SK-N-SH (cell line): ENCODE data around the gene CDPF1. TPM values are rescaled to one million over a fixed set of nuclear protein-coding genes. Genes with fewer than 3 reads are reported as not detected.

Experiments
- CTCF ChIA-PET: fragments of 300-600, 350-600 bp; formaldehyde crosslinking; extraction: SDS; loops from one replicate; lab custom pipeline; 2021; lab: Yijun Ruan, JAX
- POLR2A ChIA-PET: fragments of 350-600 bp; sonication (Branson Sonifier 250); formaldehyde crosslinking; extraction: SDS; loops from one replicate; lab custom pipeline; 2020; ENCODE audit warnings: antibody characterized with exemption, inconsistent platforms; lab: Yijun Ruan, JAX
- DNase-seq: peaks from one replicate; pipeline ENCODE4 v3.0.0; 2012
- H2AFZ ChIP-seq: fragments of 200-600 bp; sonication (generic); 2 replicates; pipeline ENCODE4 v1.8.1; 2016; ENCODE audit warnings: antibody characterized with exemption, mild to moderate bottlenecking, low read depth
- H3F3A ChIP-seq: fragments of 200-600 bp; sonication (generic); replicated peaks from 2 replicates; pipeline ENCODE3; 2016; ENCODE audit warnings: antibody characterized with exemption, mild to moderate bottlenecking; ENCODE audit not compliant: insufficient read depth
- H3K27ac ChIP-seq, 2 experiments: fragments of 200-500 bp in 1 of 2; fragments of 200-600 bp in 1 of 2; sonication (Bioruptor generic) in 1 of 2; sonication (generic), shearing (Covaris generic) in 1 of 2; 2 replicates each; pipeline versions ENCODE4 v1.5.1 to v1.6.1; 2014 to 2016; ENCODE audit warnings: low read depth in 2 of 2, inconsistent platforms in 1 of 2, low read length in 1 of 2, mild to moderate bottlenecking in 1 of 2, mixed read lengths in 1 of 2
- H3K27me3 ChIP-seq: fragments of 200-600 bp; sonication (generic), shearing (Covaris generic); 2 replicates; pipeline ENCODE4 v1.6.1; 2016; ENCODE audit warnings: mixed run types; ENCODE audit not compliant: insufficient read depth
- H3K36me3 ChIP-seq, 2 experiments: fragments of 200-500 bp in 1 of 2; fragments of 200-600 bp in 1 of 2; sonication (Bioruptor generic) in 1 of 2; sonication (generic) in 1 of 2; replicated peaks in 1 of 2; 2 replicates each; pipeline versions ENCODE3 to v1.5.1; 2014 to 2016; ENCODE audit warnings: low read length in 1 of 2, mild to moderate bottlenecking in 1 of 2; ENCODE audit not compliant: insufficient read depth in 2 of 2, control insufficient read depth in 1 of 2
- H3K4me1 ChIP-seq, 2 experiments: fragments of 200-500 bp in 1 of 2; fragments of 200-600 bp in 1 of 2; sonication (Bioruptor generic) in 1 of 2; sonication (generic), shearing (Covaris generic) in 1 of 2; 2 replicates each; pipeline versions ENCODE4 v1.5.1 to v1.6.1; 2014 to 2016; ENCODE audit warnings: low read depth in 1 of 2, low read length in 1 of 2, mixed run types in 1 of 2; ENCODE audit not compliant: insufficient read depth in 2 of 2, control insufficient read depth in 1 of 2
- H3K4me2 ChIP-seq: fragments of 200-600 bp; sonication (generic), shearing (Covaris generic); 2 replicates; pipeline ENCODE4 v1.6.1; 2017; ENCODE audit warnings: mixed run types
- H3K4me3 ChIP-seq, 2 experiments: fragments of 200-500 bp in 1 of 2; fragments of 200-600 bp in 1 of 2; sonication (Bioruptor generic) in 1 of 2; sonication (generic), shearing (Covaris generic) in 1 of 2; 2 replicates each; pipeline versions ENCODE4 v1.5.1 to v1.8.1; 2014 to 2016; ENCODE audit warnings: low read depth in 2 of 2, inconsistent platforms in 1 of 2, low read length in 1 of 2, mild to moderate bottlenecking in 1 of 2, mixed read lengths in 1 of 2, moderate library complexity in 1 of 2
- H3K79me2 ChIP-seq: fragments of 200-600 bp; sonication (generic); 2 replicates; pipeline ENCODE4 v1.8.1; 2017; ENCODE audit warnings: mild to moderate bottlenecking; ENCODE audit not compliant: insufficient read depth
- H3K9ac ChIP-seq: fragments of 200-600 bp; sonication (generic); 2 replicates; pipeline ENCODE4 v1.6.1; 2017; ENCODE audit warnings: mixed run types
- H3K9me2 ChIP-seq: fragments of 200-600 bp; sonication (generic); 2 replicates; pipeline ENCODE4 v1.6.1; 2017; ENCODE audit warnings: mixed run types
- H3K9me3 ChIP-seq: fragments of 200-600 bp; sonication (generic); 2 replicates; pipeline ENCODE4 v1.6.1; 2017; ENCODE audit warnings: mixed run types, mild to moderate bottlenecking, moderate library complexity
- H4K20me1 ChIP-seq: fragments of 200-600 bp; sonication (generic); 2 replicates; pipeline ENCODE4 v1.6.1; 2017; ENCODE audit warnings: mild to moderate bottlenecking, mixed run types; ENCODE audit not compliant: insufficient read depth
- ELF1 ChIP-seq: IDR thresholded peaks from 2 replicates; pipeline ENCODE4 v1.4.0; 2012
- EP300 ChIP-seq, 2 experiments: IDR thresholded peaks; 2 replicates each; pipeline versions ENCODE4 v1.4.0 to v1.6.1; 2012; ENCODE audit warnings: borderline replicate concordance in 1 of 2, low read depth in 1 of 2, low read length in 1 of 2
- EZH2phosphoT487 ChIP-seq: fragments of 200-600 bp; sonication (generic); IDR thresholded peaks from 2 replicates; pipeline ENCODE4 v1.6.1; 2017; ENCODE audit warnings: low read depth, mixed run types, mild to moderate bottlenecking, antibody characterized with exemption, moderate library complexity, borderline replicate concordance
- FOXM1 ChIP-seq: IDR thresholded peaks from 2 replicates; pipeline ENCODE4 v1.4.0; 2012; ENCODE audit warnings: low read depth, mild to moderate bottlenecking
- GABPA ChIP-seq: IDR thresholded peaks from 2 replicates; pipeline ENCODE4 v1.4.0; 2012; ENCODE audit warnings: low read depth, mild to moderate bottlenecking
- GATA2 ChIP-seq: sonication (generic); formaldehyde crosslinking; IDR thresholded peaks from 2 replicates; pipeline ENCODE4 v1.5.0; 2020; ENCODE audit warnings: mild to moderate bottlenecking, missing genetic modification reagents
- MEF2A ChIP-seq: IDR thresholded peaks from 2 replicates; pipeline ENCODE4 v1.4.0; 2012; ENCODE audit warnings: low read depth, borderline replicate concordance
- NFIC ChIP-seq: IDR thresholded peaks from 2 replicates; pipeline ENCODE4 v1.4.0; 2012; ENCODE audit warnings: borderline replicate concordance
- NRF1 ChIP-seq: IDR thresholded peaks from 2 replicates; pipeline ENCODE4 v1.6.1; 2012; ENCODE audit warnings: low read depth, mild to moderate bottlenecking, low read length
- RCOR1 ChIP-seq: fragments of 150-350 bp; IDR thresholded peaks from 2 replicates; pipeline ENCODE4 v1.6.1; 2017; ENCODE audit warnings: antibody characterized with exemption, low read length
- RFX5 ChIP-seq: IDR thresholded peaks from 2 replicates; pipeline ENCODE4 v1.6.1; 2012; ENCODE audit warnings: mild to moderate bottlenecking, improper control_type of control experiment, low read length
- RXRA ChIP-seq: IDR thresholded peaks from 2 replicates; pipeline ENCODE4 v1.4.0; 2012; ENCODE audit warnings: low read depth, mild to moderate bottlenecking, borderline replicate concordance
- TCF12 ChIP-seq: IDR thresholded peaks from 2 replicates; pipeline ENCODE4 v1.4.0; 2012
- TEAD4 ChIP-seq: IDR thresholded peaks from 2 replicates; pipeline ENCODE4 v1.4.0; 2012; ENCODE audit warnings: mild to moderate bottlenecking, borderline replicate concordance; ENCODE audit not compliant: insufficient read depth
- YY1 ChIP-seq: IDR thresholded peaks from 2 replicates; pipeline ENCODE4 v1.4.0; 2012; ENCODE audit warnings: low read depth, mild to moderate bottlenecking
- WGBS: methylation state at CpG from one replicate; pipeline ENCODE4 v1.1.6; 2017; ENCODE audit warnings: low lambda C conversion rate; 5-methylcytosine and 5-hydroxymethylcytosine counted together
- polyA plus RNA-seq, 3 experiments: library from polyadenylated mRNA; depleted of rRNA; stranded (reverse); fragments of >200 nt; gene quantifications; 2 replicates each; pipeline ENCODE4 v1.2.3, GENCODE V29; 2012
- TF ChIP-seq, protein P1 (sequence below): IDR thresholded peaks from 2 replicates; pipeline ENCODE4 v1.4.0; 2012; ENCODE audit warnings: low read depth
- TF ChIP-seq, protein P2 (sequence below): fragments of 200-600 bp; sonication (generic); IDR thresholded peaks from 2 replicates; pipeline ENCODE4 v1.6.1; 2017; ENCODE audit warnings: antibody characterized with exemption, mild to moderate bottlenecking, moderate library complexity
- TF ChIP-seq, protein P3 (sequence below): fragments of 150-350 bp; IDR thresholded peaks from 2 replicates; pipeline ENCODE4 v1.6.1; 2016; ENCODE audit warnings: mild to moderate bottlenecking, low read depth, low read length
- TF ChIP-seq, protein P4 (sequence below): IDR thresholded peaks from 2 replicates; pipeline ENCODE4 v1.4.0; 2012; ENCODE audit warnings: low read depth, borderline replicate concordance
- TF ChIP-seq, protein P5 (sequence below): fragments of 150-350 bp; IDR thresholded peaks from 2 replicates; pipeline ENCODE4 v1.6.1; 2017; ENCODE audit warnings: antibody characterized with exemption, low read length, low read depth, borderline replicate concordance

Gene CDPF1
- polyA plus RNA-seq, 1 of the 3 experiments (the other 2 are of a cell fraction), result 25.3 TPM

DNA sequence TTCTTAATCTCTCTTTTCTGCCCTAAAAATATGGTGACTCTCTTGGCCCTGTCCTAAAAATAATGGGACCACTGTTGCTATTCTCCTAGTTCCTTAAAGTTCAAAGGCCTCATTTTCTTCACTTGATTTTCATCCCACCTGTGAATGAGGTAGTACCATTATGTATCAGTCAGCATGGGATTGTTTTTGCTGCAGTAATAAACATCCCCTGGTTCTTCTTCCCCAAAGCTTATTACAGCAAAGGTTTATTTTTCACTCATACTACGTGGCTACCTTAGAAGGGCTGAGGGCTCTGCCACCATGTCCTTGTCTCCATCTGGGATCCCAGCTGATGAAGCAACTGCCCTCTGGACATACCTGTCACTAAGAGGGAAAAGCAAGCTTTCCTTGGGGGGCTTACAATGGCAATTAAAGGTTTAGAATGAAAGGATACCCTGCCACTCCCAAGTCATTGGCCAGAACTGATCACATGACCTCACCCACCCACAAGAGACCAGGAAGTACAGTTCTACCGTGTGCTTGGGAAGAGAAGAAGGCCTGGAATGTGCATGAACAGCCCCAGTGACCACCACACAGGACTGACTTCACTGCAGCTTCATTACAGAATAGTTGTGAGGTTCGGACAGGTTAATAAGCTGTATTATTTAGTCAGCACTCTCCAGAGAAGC lies 25.5 kb upstream of the CDPF1 start:
- 88% methylated on average over 3 of the region's 3 CpGs for WGBS
- Histone ChIP-seq H3K27ac (no peak overlapping the region), H3K4me2 (no peak overlapping the region), H3K9ac (no peak overlapping the region), H3K9me3 (no peaks in the 10 kb centered on the region), H3K36me3 (peaks cover 24 to 67% of the 10 kb centered on the region in 2 experiments), H3K9me2 (no peaks in the 10 kb centered on the region), H3K27me3 (no peaks in the 10 kb centered on the region), H4K20me1 (no peaks in the 10 kb centered on the region), H2AFZ (no peak overlapping the region), H3K4me1 (no peaks in the 10 kb centered on the region), H3K79me2 (0 out of 2 replicates have a peak, but pooled peaks cover 4% of the 10 kb centered on the region), H3F3A (peaks cover 3% of the 10 kb centered on the region), H3K4me3 (no peak overlapping the region)
- DNase-seq, result no peak
- CTCF ChIA-PET, result no interaction called here
- no peak for TF ChIP-seq NRF1
- no peak for TF ChIP-seq GABPA
- TF ChIP-seq RXRA, result no peak
- TF ChIP-seq, protein P1, sequence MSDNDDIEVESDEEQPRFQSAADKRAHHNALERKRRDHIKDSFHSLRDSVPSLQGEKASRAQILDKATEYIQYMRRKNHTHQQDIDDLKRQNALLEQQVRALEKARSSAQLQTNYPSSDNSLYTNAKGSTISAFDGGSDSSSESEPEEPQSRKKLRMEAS, result no peak
- no peak for TF ChIP-seq RCOR1
- TF ChIP-seq FOXM1, result no peak
- TF ChIP-seq YY1, result no peak
- no peak for TF ChIP-seq GATA2 (CRISPR knock-in tag)
- POLR2A ChIA-PET, result no interaction called here

DNA sequence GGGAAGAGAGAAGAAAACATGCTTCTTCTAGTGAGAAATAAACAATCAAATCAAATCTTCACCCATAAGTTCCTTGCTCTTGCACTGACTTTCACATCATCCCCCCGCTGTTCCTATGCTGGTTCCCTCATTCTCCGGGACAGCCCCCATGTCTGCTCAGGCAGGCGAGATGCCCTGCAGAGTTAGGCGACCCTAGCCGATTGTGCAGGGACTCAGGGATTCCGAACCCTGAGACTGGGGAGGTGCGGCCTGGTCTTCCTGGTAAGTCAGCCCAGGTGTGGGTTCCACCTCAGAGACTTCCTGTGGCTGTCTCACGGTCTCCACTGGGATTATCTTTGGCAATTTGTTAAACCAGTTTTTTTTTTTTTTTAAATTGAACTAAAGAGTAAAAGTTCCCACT lies 24.3 kb upstream of the CDPF1 start:
- DNase-seq, result no peak
- H3K27me3 ChIP-seq, result no peaks in the 10 kb centered on the region
- no peak overlapping the region for H2AFZ ChIP-seq
- peaks cover 24 to 55% of the 10 kb centered on the region in 2 experiments for H3K36me3 ChIP-seq
- peaks cover 12% of the 10 kb centered on the region; the same call in 1 of the 2 replicates for H3K79me2 ChIP-seq
- no peaks in the 10 kb centered on the region for H4K20me1 ChIP-seq
- H3K4me1 ChIP-seq, result peaks cover 0 to 1% of the 10 kb centered on the region in 2 experiments; a peak in 1 of 4 replicates
- H3K9ac ChIP-seq, result no peak overlapping the region
- H3K27ac ChIP-seq, result no peak overlapping the region
- POLR2A ChIA-PET, result no interaction called here
- no peaks in the 10 kb centered on the region for H3K9me3 ChIP-seq
- TF ChIP-seq EP300 (IDR thresholded peaks at IDR 0.05; ENCODE audit: borderline replicate concordance in 1 of 2, low read depth in 1 of 2, low read length in 1 of 2) (no peak), MEF2A (no peak), GATA2 (CRISPR knock-in tag) (no peak), RCOR1 (no peak), ELF1 (no peak), RFX5 (no peak), NFIC (no peak), TCF12 (no peak), EZH2phosphoT487 (no peak), GABPA (no peak), TEAD4 (no peak)
- TF ChIP-seq, protein P2, sequence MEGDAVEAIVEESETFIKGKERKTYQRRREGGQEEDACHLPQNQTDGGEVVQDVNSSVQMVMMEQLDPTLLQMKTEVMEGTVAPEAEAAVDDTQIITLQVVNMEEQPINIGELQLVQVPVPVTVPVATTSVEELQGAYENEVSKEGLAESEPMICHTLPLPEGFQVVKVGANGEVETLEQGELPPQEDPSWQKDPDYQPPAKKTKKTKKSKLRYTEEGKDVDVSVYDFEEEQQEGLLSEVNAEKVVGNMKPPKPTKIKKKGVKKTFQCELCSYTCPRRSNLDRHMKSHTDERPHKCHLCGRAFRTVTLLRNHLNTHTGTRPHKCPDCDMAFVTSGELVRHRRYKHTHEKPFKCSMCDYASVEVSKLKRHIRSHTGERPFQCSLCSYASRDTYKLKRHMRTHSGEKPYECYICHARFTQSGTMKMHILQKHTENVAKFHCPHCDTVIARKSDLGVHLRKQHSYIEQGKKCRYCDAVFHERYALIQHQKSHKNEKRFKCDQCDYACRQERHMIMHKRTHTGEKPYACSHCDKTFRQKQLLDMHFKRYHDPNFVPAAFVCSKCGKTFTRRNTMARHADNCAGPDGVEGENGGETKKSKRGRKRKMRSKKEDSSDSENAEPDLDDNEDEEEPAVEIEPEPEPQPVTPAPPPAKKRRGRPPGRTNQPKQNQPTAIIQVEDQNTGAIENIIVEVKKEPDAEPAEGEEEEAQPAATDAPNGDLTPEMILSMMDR, result no peak
- TF ChIP-seq, protein P3, sequence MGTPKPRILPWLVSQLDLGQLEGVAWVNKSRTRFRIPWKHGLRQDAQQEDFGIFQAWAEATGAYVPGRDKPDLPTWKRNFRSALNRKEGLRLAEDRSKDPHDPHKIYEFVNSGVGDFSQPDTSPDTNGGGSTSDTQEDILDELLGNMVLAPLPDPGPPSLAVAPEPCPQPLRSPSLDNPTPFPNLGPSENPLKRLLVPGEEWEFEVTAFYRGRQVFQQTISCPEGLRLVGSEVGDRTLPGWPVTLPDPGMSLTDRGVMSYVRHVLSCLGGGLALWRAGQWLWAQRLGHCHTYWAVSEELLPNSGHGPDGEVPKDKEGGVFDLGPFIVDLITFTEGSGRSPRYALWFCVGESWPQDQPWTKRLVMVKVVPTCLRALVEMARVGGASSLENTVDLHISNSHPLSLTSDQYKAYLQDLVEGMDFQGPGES, result no peak
- TF ChIP-seq, protein P1, result no peak
- TF ChIP-seq, protein P4, sequence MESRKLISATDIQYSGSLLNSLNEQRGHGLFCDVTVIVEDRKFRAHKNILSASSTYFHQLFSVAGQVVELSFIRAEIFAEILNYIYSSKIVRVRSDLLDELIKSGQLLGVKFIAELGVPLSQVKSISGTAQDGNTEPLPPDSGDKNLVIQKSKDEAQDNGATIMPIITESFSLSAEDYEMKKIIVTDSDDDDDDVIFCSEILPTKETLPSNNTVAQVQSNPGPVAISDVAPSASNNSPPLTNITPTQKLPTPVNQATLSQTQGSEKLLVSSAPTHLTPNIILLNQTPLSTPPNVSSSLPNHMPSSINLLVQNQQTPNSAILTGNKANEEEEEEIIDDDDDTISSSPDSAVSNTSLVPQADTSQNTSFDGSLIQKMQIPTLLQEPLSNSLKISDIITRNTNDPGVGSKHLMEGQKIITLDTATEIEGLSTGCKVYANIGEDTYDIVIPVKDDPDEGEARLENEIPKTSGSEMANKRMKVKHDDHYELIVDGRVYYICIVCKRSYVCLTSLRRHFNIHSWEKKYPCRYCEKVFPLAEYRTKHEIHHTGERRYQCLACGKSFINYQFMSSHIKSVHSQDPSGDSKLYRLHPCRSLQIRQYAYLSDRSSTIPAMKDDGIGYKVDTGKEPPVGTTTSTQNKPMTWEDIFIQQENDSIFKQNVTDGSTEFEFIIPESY, result no peak
- TF ChIP-seq, protein P5, sequence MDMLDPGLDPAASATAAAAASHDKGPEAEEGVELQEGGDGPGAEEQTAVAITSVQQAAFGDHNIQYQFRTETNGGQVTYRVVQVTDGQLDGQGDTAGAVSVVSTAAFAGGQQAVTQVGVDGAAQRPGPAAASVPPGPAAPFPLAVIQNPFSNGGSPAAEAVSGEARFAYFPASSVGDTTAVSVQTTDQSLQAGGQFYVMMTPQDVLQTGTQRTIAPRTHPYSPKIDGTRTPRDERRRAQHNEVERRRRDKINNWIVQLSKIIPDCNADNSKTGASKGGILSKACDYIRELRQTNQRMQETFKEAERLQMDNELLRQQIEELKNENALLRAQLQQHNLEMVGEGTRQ, result no peak
- no peak overlapping the region for H3K4me3 ChIP-seq
- WGBS, result 94% methylated on average over 6 of the region's 8 CpGs
- CTCF ChIA-PET, result no interaction called here
- no peaks in the 10 kb centered on the region for H3K9me2 ChIP-seq
- no peak overlapping the region for H3K4me2 ChIP-seq
- H3F3A ChIP-seq, result peaks cover 3% of the 10 kb centered on the region
